ENCODE data around the gene CTNNA3.

Gene CTNNA3

GRCh38 chr10:66805612-66806011 is 890.4 kb downstream of the CTNNA3 start:
- no peak for DNase-seq (ENCODE audit: low spot score)

- no peak for DNase-seq (ENCODE audit: low spot score)
These were observed 891.0 kb downstream of the CTNNA3 start for GRCh38 chr10:66804962-66805361.

GRCh38 chr10:66803174-66803573 is 892.8 kb downstream of the CTNNA3 start:
- no peak for DNase-seq (ENCODE audit: low spot score)

GRCh38 chr10:66799474-66799873 is 896.5 kb downstream of the CTNNA3 start:
- no peak for DNase-seq (ENCODE audit: low spot score)

- DNase-seq (ENCODE audit: low spot score) = no peak
These were observed 900.1 kb downstream of the CTNNA3 start for GRCh38 chr10:66795866-66796265.

GRCh38 chr10:66792441-66792840 is 903.6 kb downstream of the CTNNA3 start:
- DNase-seq (ENCODE audit: low spot score) = no peak

- no peak for DNase-seq (ENCODE audit: low spot score)
These were observed 907.6 kb downstream of the CTNNA3 start for GRCh38 chr10:66788178-66788987.

GRCh38 chr10:66786709-66787108 is 909.3 kb downstream of the CTNNA3 start:
- no peak for DNase-seq (ENCODE audit: low spot score)

GRCh38 chr10:66784770-66785169 is 911.2 kb downstream of the CTNNA3 start:
- DNase-seq (ENCODE audit: low spot score) = no peak

GRCh38 chr10:66783316-66783715 is 912.7 kb downstream of the CTNNA3 start:
- no peak for DNase-seq (ENCODE audit: low spot score)

GRCh38 chr10:66782776-66783175 is 913.2 kb downstream of the CTNNA3 start:
- DNase-seq (ENCODE audit: low spot score) = no peak

GRCh38 chr10:66782144-66782543 is 913.9 kb downstream of the CTNNA3 start:
- no peak for DNase-seq (ENCODE audit: low spot score)

- DNase-seq (ENCODE audit: low spot score) = no peak
These were observed 915.2 kb downstream of the CTNNA3 start for GRCh38 chr10:66780796-66781195.

GRCh38 chr10:66778351-66778750 is 917.6 kb downstream of the CTNNA3 start:
- DNase-seq (ENCODE audit: low spot score) = no peak

- no peak for DNase-seq (ENCODE audit: low spot score)
These were observed 918.3 kb downstream of the CTNNA3 start for GRCh38 chr10:66777665-66778064.

- DNase-seq (ENCODE audit: low spot score) = no peak
These were observed 922.5 kb downstream of the CTNNA3 start for GRCh38 chr10:66773472-66773817.

GRCh38 chr10:66772548-66773471 is 923.2 kb downstream of the CTNNA3 start:
- DNase-seq (ENCODE audit: low spot score) = no peak

GRCh38 chr10:66767707-66768106 is 928.3 kb downstream of the CTNNA3 start:
- no peak for DNase-seq (ENCODE audit: low spot score)

GRCh38 chr10:66762218-66762729 is 933.7 kb downstream of the CTNNA3 start:
- DNase-seq (ENCODE audit: low spot score) = no peak

- no peak for DNase-seq (ENCODE audit: low spot score)
These were observed 935.1 kb downstream of the CTNNA3 start for GRCh38 chr10:66760941-66761340.

- no peak for DNase-seq (ENCODE audit: low spot score)
These were observed 940.5 kb downstream of the CTNNA3 start for GRCh38 chr10:66755474-66755873.

- DNase-seq (ENCODE audit: low spot score) = no peak
These were observed 943.3 kb downstream of the CTNNA3 start for GRCh38 chr10:66752714-66753113.

- no peak for DNase-seq (ENCODE audit: low spot score)
These were observed 947.8 kb downstream of the CTNNA3 start for GRCh38 chr10:66748217-66748616.

All from cerebellar cortex (tissue), 1 donor.